Upper lobe of right lung (tissue), 1 donor: ENCODE data around the gene COL4A1. TPM values are rescaled to one million over a fixed set of nuclear protein-coding genes. Genes with fewer than 3 reads are reported as not detected.

Experiments used
- ATAC-seq: fragments of 200-7000 bp; cut with Tn5 transposase; one replicate; pipeline ENCODE4 v1.9.1; 2020; ENCODE audit warnings: mild to moderate bottlenecking, moderate library complexity
- DNase-seq: peaks from one replicate; pipeline ENCODE4 v3.0.0-alpha.2; 2020
- H3K27ac ChIP-seq: fragments of 200-600 bp; one replicate; pipeline ENCODE4 v1.8.0; 2022
- H3K27me3 ChIP-seq: fragments of 200-600 bp; one replicate; pipeline ENCODE4 v1.8.0; 2022; ENCODE audit warnings: mild to moderate bottlenecking
- H3K36me3 ChIP-seq: fragments of 200-600 bp; one replicate; pipeline ENCODE4 v1.8.0; 2022
- H3K4me1 ChIP-seq: fragments of 200-600 bp; one replicate; pipeline ENCODE4 v1.8.0; 2022
- H3K4me3 ChIP-seq: fragments of 200-600 bp; one replicate; pipeline ENCODE4 v1.8.0; 2022; ENCODE audit warnings: mild to moderate bottlenecking
- H3K9me3 ChIP-seq: fragments of 200-600 bp; one replicate; pipeline ENCODE4 v1.8.0; 2022
- CTCF ChIP-seq: fragments of 200-600 bp; IDR thresholded peaks from one replicate; pipeline ENCODE4 v1.8.0; 2022; ENCODE audit warnings: antibody characterized with exemption
- intact Hi-C: fragments of 100-400 bp; cut with DNase I; formaldehyde crosslinking; loops from one replicate; pipeline ENCODE4 v1.11.0; 2022
- total RNA-seq: library from RNA; stranded (reverse); fragmentation: NEBNext Ultra II Directional; extraction: Animal tissue kit (Norgen Biotek cat#: 25700); gene quantifications from one replicate; pipeline ENCODE4 v1.2.1, GENCODE V29; 2021
- donor health status: DM: no; HTN: yes; CAD: no; lungs with severe emphysema.

COL4A1 gene
- total RNA-seq, 1 donor from 2014 or later, result 242 TPM

- H3K36me3 ChIP-seq, result no peaks in the 10 kb centered on the region
- H3K4me3 ChIP-seq, result no peak overlapping the region
- ATAC-seq (no peak), DNase-seq (no peak)
- H3K27me3 ChIP-seq, result no peaks in the 10 kb centered on the region
- no peak overlapping the region for H3K27ac ChIP-seq
- no peaks in the 10 kb centered on the region for H3K4me1 ChIP-seq
- intact Hi-C loops, result no loop called here
- no peaks in the 10 kb centered on the region for H3K9me3 ChIP-seq
- no peak for TF ChIP-seq CTCF
Observed at GRCh38 chr13:110133425-110134235, 173.3 kb downstream of the COL4A1 start.

- H3K4me3 ChIP-seq, result no peak overlapping the region
- no peaks in the 10 kb centered on the region for H3K36me3 ChIP-seq
- DNase-seq (no peak), ATAC-seq (no peak)
- TF ChIP-seq CTCF, result no peak
- H3K4me1 ChIP-seq, result no peaks in the 10 kb centered on the region
- H3K9me3 ChIP-seq, result no peaks in the 10 kb centered on the region
- intact Hi-C loops, result no loop called here
- no peak overlapping the region for H3K27ac ChIP-seq
- no peaks in the 10 kb centered on the region for H3K27me3 ChIP-seq
Observed at GRCh38 chr13:110132225-110132982, 174.6 kb downstream of the COL4A1 start.

- H3K9me3 ChIP-seq, result no peaks in the 10 kb centered on the region
- peaks cover 8% of the 10 kb centered on the region for H3K4me1 ChIP-seq
- intact Hi-C loops, result no loop called here
- no peak for TF ChIP-seq CTCF
- H3K36me3 ChIP-seq, result no peaks in the 10 kb centered on the region
- H3K27me3 ChIP-seq, result no peaks in the 10 kb centered on the region
- DNase-seq (no peak), ATAC-seq (no peak)
- no peak overlapping the region for H3K4me3 ChIP-seq
- no peak overlapping the region for H3K27ac ChIP-seq
Observed at GRCh38 chr13:110131424-110131823, 175.5 kb downstream of the COL4A1 start.

GRCh38 chr13:110130431-110130830 is 176.5 kb downstream of the COL4A1 start:
- ATAC-seq, result no peak
- TF ChIP-seq CTCF, result no peak
- intact Hi-C loops, result no loop called here

GRCh38 chr13:110129539-110130186 is 177.3 kb downstream of the COL4A1 start:
- DNase-seq (no peak), ATAC-seq (no peak)
- Histone ChIP-seq H3K27me3 (no peaks in the 10 kb centered on the region), H3K36me3 (no peaks in the 10 kb centered on the region), H3K4me1 (peaks cover 17% of the 10 kb centered on the region), H3K9me3 (no peaks in the 10 kb centered on the region), H3K27ac (no peak overlapping the region), H3K4me3 (no peak overlapping the region)
- no peak for TF ChIP-seq CTCF
- intact Hi-C loops, result no loop called here

More at GRCh38 chr13:110130431-110130830, 176.5 kb downstream of the COL4A1 start:
- Histone ChIP-seq H3K27ac (no peak overlapping the region), H3K27me3 (no peaks in the 10 kb centered on the region), H3K9me3 (no peaks in the 10 kb centered on the region), H3K4me3 (no peak overlapping the region), H3K4me1 (peaks cover 16% of the 10 kb centered on the region), H3K36me3 (no peaks in the 10 kb centered on the region)
- DNase-seq, result no peak
